Midbrain (tissue), 1 donor: Measurements from ENCODE around the gene AMDHD2.
A peak's percentile ranks its signal among the peaks of the same experiment; 100 is the strongest.
"Not testable (repeated sequence)": the region's sequence is repeated elsewhere in the genome, so short reads cannot be mapped to it uniquely, and the experiment has no call there.

ENCODE experiments used
- DNase-seq: peaks from one replicate; lab custom pipeline; 2025; lab: John Stamatoyannopoulos, UW

The AMDHD2 gene

GRCh38 chr16:2520097-2520783 lies at the start of gene AMDHD2:
Gene AMDHD2 (plus strand): TSS chr16:2520371. CDS start chr16:2520459, 88 bp downstream.
- peak; percentile 86 for DNase-seq

- DNase-seq: no peak
Observed at GRCh38 chr16:2470603-2471015, 49.6 kb upstream of the AMDHD2 start.

- DNase-seq: peak; percentile 16
Observed at GRCh38 chr16:2471016-2471652, 49.0 kb upstream of the AMDHD2 start, which contains the start of gene NTN3. Gene NTN3 (plus strand): TSS chr16:2471297. CDS start chr16:2471702, 405 bp downstream.

GRCh38 chr16:2471653-2472487 lies 48.3 kb upstream of the AMDHD2 start:
- DNase-seq: peak; percentile 22

- DNase-seq: no peak
Observed at GRCh38 chr16:2472488-2472864, 47.7 kb upstream of the AMDHD2 start.

- DNase-seq: no peak
Observed at GRCh38 chr16:2472885-2473445, 47.2 kb upstream of the AMDHD2 start.

GRCh38 chr16:2473446-2473926 lies 46.7 kb upstream of the AMDHD2 start:
- DNase-seq: no peak

GRCh38 chr16:2473999-2474876 lies 45.9 kb upstream of the AMDHD2 start:
- DNase-seq: peak; percentile 51

- DNase-seq: peak; percentile 89
Observed at GRCh38 chr16:2474877-2475412, 45.2 kb upstream of the AMDHD2 start, which contains the start of gene TBC1D24. Gene TBC1D24 (plus strand): TSS chr16:2475127. CDS start chr16:2496149, 21,022 bp downstream.

GRCh38 chr16:2475413-2476344 lies 44.5 kb upstream of the AMDHD2 start:
- no peak for DNase-seq

- no peak for DNase-seq
Observed at GRCh38 chr16:2476345-2476720, 43.8 kb upstream of the AMDHD2 start.

GRCh38 chr16:2476741-2477140 lies 43.4 kb upstream of the AMDHD2 start:
- no peak for DNase-seq

- no peak for DNase-seq
Observed at GRCh38 chr16:2477327-2477726, 42.8 kb upstream of the AMDHD2 start.

- no peak for DNase-seq
Observed at GRCh38 chr16:2478279-2478678, 41.9 kb upstream of the AMDHD2 start.

- DNase-seq: not testable (repeated sequence)
Observed at GRCh38 chr16:2479996-2480395, 40.2 kb upstream of the AMDHD2 start.

- no peak for DNase-seq
Observed at GRCh38 chr16:2480948-2481347, 39.2 kb upstream of the AMDHD2 start.

- no peak for DNase-seq
Observed at GRCh38 chr16:2481676-2482075, 38.5 kb upstream of the AMDHD2 start.

GRCh38 chr16:2482249-2482648 lies 37.9 kb upstream of the AMDHD2 start:
- DNase-seq: no peak

- DNase-seq: peak; percentile 66
Observed at GRCh38 chr16:2482708-2483534, 37.2 kb upstream of the AMDHD2 start.
